HL-60 (cell line): ENCODE data around the gene CCDC92B.

Experiments used
- DNase-seq, 2 experiments: peaks; one replicate each; pipeline ENCODE4 v3.0.0-alpha.2; 2010 to 2020; ENCODE audit warnings: low read depth in 1 of 2, low spot score in 1 of 2
- H3K27ac ChIP-seq: fragments of 250-450 bp; sonication (Bioruptor Pico); replicated peaks from 2 replicates; pipeline ENCODE4 v1.5.1; 2020; ENCODE audit warnings: mild to moderate bottlenecking, moderate library complexity
- H3K27me3 ChIP-seq: fragments of 250-450 bp; sonication (Bioruptor Pico); 2 replicates; pipeline ENCODE4 v1.5.1; 2021; ENCODE audit warnings: mild to moderate bottlenecking, moderate library complexity; ENCODE audit not compliant: insufficient read depth, poor library complexity, severe bottlenecking
- H3K4me3 ChIP-seq: replicated peaks from 2 replicates; pipeline ENCODE4 v1.5.1; 2011; ENCODE audit warnings: mild to moderate bottlenecking, control low read depth, low read length; ENCODE audit not compliant: insufficient read depth
- CTCF ChIP-seq: IDR thresholded peaks from one replicate; pipeline ENCODE4 v1.5.1; 2011; ENCODE audit warnings: low read length, control low read depth, inconsistent platforms; ENCODE audit not compliant: insufficient read depth
- GABPA ChIP-seq: IDR thresholded peaks from 2 replicates; pipeline ENCODE4 v1.6.1; 2012; ENCODE audit warnings: low read depth
- POLR2AphosphoS5 ChIP-seq: IDR thresholded peaks from 2 replicates; pipeline ENCODE4 v1.6.1; 2012; ENCODE audit warnings: low read depth
- REST ChIP-seq: IDR thresholded peaks from 2 replicates; pipeline ENCODE4 v1.6.1; 2012; ENCODE audit warnings: low read depth; ENCODE audit not compliant: insufficient replicate concordance
- SPI1 ChIP-seq: IDR thresholded peaks from 2 replicates; pipeline ENCODE4 v1.6.1; 2012; ENCODE audit warnings: low read depth, mild to moderate bottlenecking, borderline replicate concordance

The CCDC92B gene

GRCh38 chr17:2690165-2691068 is 59.0 kb downstream of the CCDC92B start:
- no peak for DNase-seq
- no peak for TF ChIP-seq REST
- Histone ChIP-seq H3K27ac (no peak overlapping the region), H3K27me3 (no peaks in the 10 kb centered on the region), H3K4me3 (no peak overlapping the region)

GRCh38 chr17:2689411-2690164 is 59.9 kb downstream of the CCDC92B start:
- Histone ChIP-seq H3K4me3 (no peak overlapping the region), H3K27ac (no peak overlapping the region), H3K27me3 (no peaks in the 10 kb centered on the region)
- DNase-seq: no peak
- TF ChIP-seq POLR2AphosphoS5: no peak
- no peak for TF ChIP-seq REST
- no peak for TF ChIP-seq CTCF
- no peak for TF ChIP-seq GABPA
- no peak for TF ChIP-seq SPI1

GRCh38 chr17:2688351-2689342 is 60.8 kb downstream of the CCDC92B start:
- H3K4me3 ChIP-seq: no peak overlapping the region
- no peaks in the 10 kb centered on the region for H3K27me3 ChIP-seq
- TF ChIP-seq SPI1 (no peak), POLR2AphosphoS5 (0 out of 2 replicates have a peak, but pooled peaks have one; percentile 10)
- no peak overlapping the region for H3K27ac ChIP-seq
- DNase-seq: no peak

- DNase-seq: no peak
- TF ChIP-seq POLR2AphosphoS5 (peak; percentile 19; the same call in 1 of the 2 replicates), REST (no peak), CTCF (no peak), GABPA (no peak), SPI1 (no peak)
- Histone ChIP-seq H3K27me3 (no peaks in the 10 kb centered on the region), H3K4me3 (no peak overlapping the region), H3K27ac (no peak overlapping the region)
Observed at GRCh38 chr17:2687074-2687418, 62.4 kb downstream of the CCDC92B start.
